Left ventricle myocardium inferior (tissue), 1 donor: ENCODE results near the gene HYPK. TPM values are rescaled to one million over a fixed set of nuclear protein-coding genes. Genes with fewer than 3 reads are reported as not detected.

Experiments used
- DNase-seq: peaks from one replicate; pipeline ENCODE4 v3.0.0-alpha.2; 2020
- H3K27ac ChIP-seq: fragments of 200-600 bp; replicated peaks from 2 replicates; pipeline ENCODE4 v1.8.0; 2021
- H3K27me3 ChIP-seq: fragments of 200-600 bp; 2 replicates; pipeline ENCODE4 v1.8.0; 2021; ENCODE audit warnings: low read depth
- H3K36me3 ChIP-seq: fragments of 200-600 bp; 2 replicates; pipeline ENCODE4 v1.8.0; 2021
- H3K4me1 ChIP-seq: fragments of 200-600 bp; 2 replicates; pipeline ENCODE4 v1.8.0; 2021
- H3K4me3 ChIP-seq: fragments of 200-600 bp; 2 replicates; pipeline ENCODE4 v1.8.0; 2021; ENCODE audit warnings: mild to moderate bottlenecking, moderate library complexity
- H3K9me3 ChIP-seq: fragments of 200-600 bp; replicated peaks from 2 replicates; pipeline ENCODE4 v1.8.0; 2021
- intact Hi-C: fragments of 100-400 bp; cut with micrococcal nuclease; formaldehyde crosslinking; loops from one replicate; pipeline ENCODE4 v1.11.0; 2022
- microRNA-seq: library from miRNA; unstranded; fragments of <30 nt; microRNA quantifications from one replicate; pipeline ENCODE4 v1.2.0, GENCODE V29; 2020
- total RNA-seq: library from RNA; stranded (reverse); fragmentation: NEBNext Ultra II Directional; extraction: Animal tissue kit (Norgen Biotek cat#: 25700); gene quantifications from one replicate; pipeline ENCODE4 v1.2.1, GENCODE V29; 2021
- TF ChIP-seq, protein P1 (sequence below): fragments of 200-600 bp; IDR thresholded peaks from 2 replicates; pipeline ENCODE4 v1.8.0; 2021; ENCODE audit warnings: antibody characterized with exemption, mild to moderate bottlenecking, borderline replicate concordance
- donor health status: DM: no; HTN: yes; CAD: no; lungs with severe emphysema.

The HYPK gene
- total RNA-seq, 1 donor from 2014 or later = 17.9 TPM

DNA sequence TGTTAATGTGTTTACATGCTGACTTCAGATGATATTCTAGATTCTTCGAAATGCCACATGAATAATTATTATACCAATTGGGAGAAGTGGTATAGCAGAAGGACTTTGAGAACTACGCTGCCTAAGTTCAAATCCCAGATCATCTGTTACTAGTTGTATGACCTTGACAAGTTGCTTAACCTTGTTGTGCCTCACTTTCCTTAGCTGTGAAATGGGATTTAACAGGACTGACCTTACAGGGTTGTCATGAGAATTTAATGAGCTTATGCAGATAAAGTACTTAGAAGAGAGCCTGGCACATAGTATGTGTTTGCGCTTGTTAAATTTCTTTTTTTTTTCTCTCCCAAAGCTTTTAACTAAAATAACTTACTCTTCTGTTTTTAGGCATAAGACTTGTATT lies 50.9 kb downstream of the HYPK start:
- no peaks in the 10 kb centered on the region for H3K27me3 ChIP-seq
- intact Hi-C loops = no loop called here
- TF ChIP-seq, protein P1, sequence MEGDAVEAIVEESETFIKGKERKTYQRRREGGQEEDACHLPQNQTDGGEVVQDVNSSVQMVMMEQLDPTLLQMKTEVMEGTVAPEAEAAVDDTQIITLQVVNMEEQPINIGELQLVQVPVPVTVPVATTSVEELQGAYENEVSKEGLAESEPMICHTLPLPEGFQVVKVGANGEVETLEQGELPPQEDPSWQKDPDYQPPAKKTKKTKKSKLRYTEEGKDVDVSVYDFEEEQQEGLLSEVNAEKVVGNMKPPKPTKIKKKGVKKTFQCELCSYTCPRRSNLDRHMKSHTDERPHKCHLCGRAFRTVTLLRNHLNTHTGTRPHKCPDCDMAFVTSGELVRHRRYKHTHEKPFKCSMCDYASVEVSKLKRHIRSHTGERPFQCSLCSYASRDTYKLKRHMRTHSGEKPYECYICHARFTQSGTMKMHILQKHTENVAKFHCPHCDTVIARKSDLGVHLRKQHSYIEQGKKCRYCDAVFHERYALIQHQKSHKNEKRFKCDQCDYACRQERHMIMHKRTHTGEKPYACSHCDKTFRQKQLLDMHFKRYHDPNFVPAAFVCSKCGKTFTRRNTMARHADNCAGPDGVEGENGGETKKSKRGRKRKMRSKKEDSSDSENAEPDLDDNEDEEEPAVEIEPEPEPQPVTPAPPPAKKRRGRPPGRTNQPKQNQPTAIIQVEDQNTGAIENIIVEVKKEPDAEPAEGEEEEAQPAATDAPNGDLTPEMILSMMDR = no peak
- DNase-seq = no peak
- H3K4me3 ChIP-seq = no peak overlapping the region
- no peaks in the 10 kb centered on the region for H3K4me1 ChIP-seq
- no peak overlapping the region for H3K27ac ChIP-seq
- no peaks in the 10 kb centered on the region for H3K9me3 ChIP-seq
- H3K36me3 ChIP-seq = peaks cover 32% of the 10 kb centered on the region

DNA sequence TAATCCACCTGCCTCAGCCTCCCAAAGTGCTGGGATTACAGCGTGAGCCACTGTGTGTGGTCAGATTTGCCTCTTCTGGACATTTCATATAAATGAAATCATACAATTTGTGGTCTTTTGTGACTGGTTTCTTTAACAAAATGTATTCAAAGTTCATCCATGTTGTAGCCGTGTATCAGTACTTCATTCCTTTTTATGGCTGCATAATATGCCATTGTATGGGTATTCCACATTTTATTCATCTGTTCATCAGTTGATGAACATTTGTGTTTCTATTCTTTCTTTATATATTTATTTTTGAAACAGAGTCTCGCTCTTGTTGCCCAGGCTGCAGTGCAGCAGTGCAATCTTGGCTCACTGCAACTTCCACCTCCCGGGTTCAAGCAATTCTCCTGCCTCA lies 52.2 kb downstream of the HYPK start:
- no peak overlapping the region for H3K4me3 ChIP-seq
- TF ChIP-seq, protein P1 = no peak
- no peak for DNase-seq
- no peak overlapping the region for H3K27ac ChIP-seq
- H3K4me1 ChIP-seq = no peaks in the 10 kb centered on the region
- H3K36me3 ChIP-seq = peaks cover 36% of the 10 kb centered on the region
- H3K9me3 ChIP-seq = no peaks in the 10 kb centered on the region
- intact Hi-C loops = no loop called here
- no peaks in the 10 kb centered on the region for H3K27me3 ChIP-seq

Small RNAs within 50 kb of the gene (microRNA-seq; reads per million reads assigned to microRNA genes)
- not detected for gene MIR1282

Other genes with a start within 250 kb of the HYPK start
- 12.8 TPM for gene PPIP5K1, start 210.4 kb upstream of the HYPK start, total RNA-seq
- not detected for gene CKMT1B, start 206.6 kb upstream of the HYPK start, total RNA-seq
- gene STRC, start 181.8 kb upstream of the HYPK start, total RNA-seq = not detected
- 1.2 TPM for gene CATSPER2, start 151.8 kb upstream of the HYPK start, total RNA-seq
- gene CKMT1A, start 106.7 kb upstream of the HYPK start, total RNA-seq = not detected
- 154 TPM for gene PDIA3, start 54.2 kb upstream of the HYPK start, total RNA-seq
- 0.82 TPM for gene ELL3, start 23.6 kb upstream of the HYPK start, total RNA-seq
- 900 TPM for gene SERF2, start 8.3 kb upstream of the HYPK start, total RNA-seq
- gene SERINC4, start 379 bp upstream of the HYPK start, total RNA-seq = 0.44 TPM
- gene MFAP1, start 24.1 kb downstream of the HYPK start, total RNA-seq = 20.4 TPM
- 1.8 TPM for gene WDR76, start 26.4 kb downstream of the HYPK start, total RNA-seq